GM18909 (cell line): ENCODE measurements around the gene PALM3.
A peak's percentile ranks its signal among the peaks of the same experiment; 100 is the strongest.

Experiments
- ATAC-seq: cut with Tn5 transposase; IDR thresholded peaks from one replicate; pipeline ENCODE4 v1.9.1; 2021; ENCODE audit warnings: mild to moderate bottlenecking; ENCODE audit not compliant: unreplicated experiment, poor library complexity

PALM3 gene

DNA sequence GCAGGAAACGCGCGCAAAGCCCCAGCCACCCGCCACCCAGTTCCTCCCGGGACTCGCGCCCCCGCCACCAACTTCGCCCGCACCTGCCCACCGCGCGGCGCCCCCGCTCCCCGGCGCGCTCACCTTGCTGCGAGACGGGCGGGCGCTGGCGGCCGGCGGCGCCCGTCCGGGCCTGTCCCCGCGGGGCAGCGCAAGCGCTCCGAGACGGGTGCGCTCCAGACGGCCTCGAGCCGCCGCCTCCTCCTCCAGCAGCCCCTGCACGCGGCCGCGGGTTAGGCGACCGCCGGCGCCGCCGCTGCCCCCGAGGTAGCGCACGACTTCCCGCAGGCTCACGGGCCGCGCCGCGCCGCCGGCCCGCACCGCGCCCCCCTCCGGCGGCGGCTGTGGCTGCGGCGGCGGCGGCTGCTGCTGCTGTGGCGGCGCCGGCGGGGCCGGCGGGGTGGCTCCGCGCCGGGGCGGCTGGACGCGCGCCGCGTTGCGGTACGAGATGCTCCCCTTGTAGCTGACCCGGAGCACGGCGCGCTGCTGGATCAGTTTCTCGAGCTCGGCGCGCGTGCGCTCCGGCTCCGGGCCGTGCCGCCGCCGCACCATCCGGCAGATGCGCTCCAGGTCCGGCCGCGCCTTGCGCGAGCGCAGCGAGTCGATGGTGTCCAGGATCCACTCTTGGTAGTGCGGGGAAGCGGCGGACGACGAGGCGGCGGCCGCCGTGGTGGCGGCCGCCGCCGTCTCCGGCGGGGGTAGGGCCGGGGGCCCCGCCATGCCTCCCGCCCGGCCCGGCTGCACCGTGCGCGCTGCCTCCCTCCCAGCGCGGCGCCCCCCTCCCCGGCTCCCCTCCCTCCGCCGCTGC, 28.0 kb upstream of the PALM3 start:
- peak; percentile 26 for ATAC-seq

DNA sequence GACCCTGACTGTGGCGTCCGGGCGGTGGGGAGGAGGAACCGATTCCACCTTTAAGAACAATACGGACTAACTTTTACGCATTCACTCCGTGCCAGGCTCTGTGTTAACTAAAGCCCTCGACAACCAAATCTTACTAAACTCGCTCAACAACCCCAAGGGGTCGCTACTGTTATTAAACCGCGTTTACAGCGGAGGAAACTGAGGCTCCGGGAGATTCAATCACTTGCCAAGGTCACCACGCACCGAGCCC, 27.5 kb upstream of the PALM3 start:
- ATAC-seq = no peak

- no peak for ATAC-seq
Observed at GRCh38 chr19:14088634-14089411, 26.9 kb upstream of the PALM3 start.

- ATAC-seq = no peak
Observed at GRCh38 chr19:14086098-14086497, 24.2 kb upstream of the PALM3 start.

- no peak for ATAC-seq
Observed at GRCh38 chr19:14085309-14085995, 23.6 kb upstream of the PALM3 start, which contains the start of gene C19orf67. TSS of gene C19orf67 (minus strand) at chr19:14085783. CDS start at chr19:14085627, 156 bp downstream.

DNA sequence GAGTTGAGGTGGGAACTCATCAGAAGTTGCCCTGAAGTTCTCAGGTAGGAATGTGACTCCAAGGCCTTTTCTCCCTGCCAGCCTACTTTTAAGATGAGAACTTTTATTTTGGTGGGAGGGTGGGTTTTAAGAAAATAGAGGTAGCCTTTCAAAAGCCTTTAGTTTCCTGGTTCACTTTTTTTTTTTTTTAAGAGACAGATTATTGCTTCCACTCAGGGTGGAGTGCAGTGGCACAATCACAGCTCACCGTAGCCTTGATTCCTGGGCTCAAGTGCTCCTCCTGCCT, 20.7 kb upstream of the PALM3 start:
- ATAC-seq = no peak

DNA sequence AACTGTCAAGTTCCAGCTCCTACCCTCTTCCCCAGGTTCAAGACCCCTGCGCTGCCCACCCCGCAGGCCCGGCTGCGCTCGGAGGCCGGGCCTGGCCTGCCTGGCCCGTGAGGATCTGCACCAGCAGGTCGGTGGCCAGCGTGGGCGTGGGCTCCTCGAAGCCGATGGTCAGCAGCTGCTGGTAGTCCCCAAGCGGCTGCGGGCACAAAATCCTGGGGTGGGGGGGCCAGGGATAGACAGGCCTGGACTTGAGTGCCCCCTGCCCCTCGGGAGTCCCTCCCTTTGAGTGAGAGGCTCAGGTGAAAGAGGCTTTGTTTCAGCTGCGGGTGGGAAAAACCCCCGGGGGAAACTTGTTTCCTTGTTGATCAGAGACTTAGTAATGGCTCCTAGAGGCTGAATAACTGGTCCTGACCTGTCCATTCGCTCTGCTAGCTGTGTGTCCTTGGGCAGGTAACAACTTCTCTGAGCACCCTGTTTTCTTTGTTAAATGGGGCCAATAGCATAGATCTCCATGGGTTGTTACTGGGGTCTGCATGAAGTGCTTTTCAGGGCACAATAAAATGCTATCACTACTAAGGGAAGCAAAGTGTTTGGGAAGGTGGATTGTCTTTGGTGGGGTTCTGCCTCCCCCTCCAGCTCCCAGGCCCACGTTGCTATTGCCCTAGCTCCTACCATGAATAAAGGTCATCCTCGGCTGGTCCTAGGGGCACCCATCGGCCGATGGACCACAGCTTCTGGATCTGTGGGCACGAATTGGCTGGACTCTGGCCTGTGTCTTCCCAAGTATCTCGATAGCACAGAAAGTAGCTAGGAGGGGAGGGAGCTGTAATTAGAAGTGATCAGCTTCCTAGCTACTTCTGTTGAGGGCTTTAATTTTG, 20.2 kb upstream of the PALM3 start:
- ATAC-seq = no peak

DNA sequence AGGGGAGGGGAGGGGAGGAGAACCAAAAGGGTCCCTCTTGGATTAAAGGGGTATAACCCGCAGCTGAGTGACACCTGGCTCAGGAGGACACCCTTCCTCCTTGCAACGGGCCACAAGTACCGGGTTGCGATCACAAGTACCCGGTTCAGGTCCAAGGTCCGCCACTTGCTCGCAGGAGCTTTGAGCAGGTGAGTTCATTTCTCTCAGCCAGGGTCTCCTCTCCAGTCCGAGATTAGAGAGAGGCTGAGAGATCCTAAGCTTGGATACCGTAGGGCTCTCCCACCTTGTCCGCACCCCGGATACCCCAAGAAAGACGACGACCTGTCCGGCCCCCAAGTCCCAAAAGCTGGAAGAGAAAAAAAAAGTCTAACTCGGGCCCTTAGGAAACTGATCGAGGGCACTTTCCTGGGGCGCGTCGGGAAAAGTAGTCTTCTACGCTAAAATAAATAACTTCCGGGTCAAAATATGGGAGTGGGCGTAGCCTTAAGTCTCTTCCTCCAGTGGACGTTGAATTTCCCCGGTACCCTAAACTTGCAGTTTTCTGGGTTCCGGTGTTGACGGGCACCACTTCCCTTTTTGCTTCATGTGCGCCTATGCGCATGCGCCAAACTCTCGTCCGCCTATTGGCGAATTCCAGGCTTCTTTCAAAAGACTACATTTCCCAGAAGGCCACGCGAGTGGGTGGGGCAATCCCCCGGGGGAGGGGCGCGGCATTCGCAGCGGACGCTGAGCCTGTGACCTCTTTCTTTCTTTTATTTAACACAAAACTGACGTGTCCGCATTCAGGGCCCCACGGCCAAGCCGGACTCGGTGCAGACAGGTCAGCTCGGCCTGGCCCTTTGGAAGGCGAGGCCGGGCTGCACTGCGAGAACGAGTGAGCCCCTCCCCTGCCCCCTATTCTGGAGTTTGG, 19.3 kb upstream of the PALM3 start:
- ATAC-seq = peak; percentile 84

- ATAC-seq = no peak
Observed at GRCh38 chr19:14078411-14078810, 16.5 kb upstream of the PALM3 start.

DNA sequence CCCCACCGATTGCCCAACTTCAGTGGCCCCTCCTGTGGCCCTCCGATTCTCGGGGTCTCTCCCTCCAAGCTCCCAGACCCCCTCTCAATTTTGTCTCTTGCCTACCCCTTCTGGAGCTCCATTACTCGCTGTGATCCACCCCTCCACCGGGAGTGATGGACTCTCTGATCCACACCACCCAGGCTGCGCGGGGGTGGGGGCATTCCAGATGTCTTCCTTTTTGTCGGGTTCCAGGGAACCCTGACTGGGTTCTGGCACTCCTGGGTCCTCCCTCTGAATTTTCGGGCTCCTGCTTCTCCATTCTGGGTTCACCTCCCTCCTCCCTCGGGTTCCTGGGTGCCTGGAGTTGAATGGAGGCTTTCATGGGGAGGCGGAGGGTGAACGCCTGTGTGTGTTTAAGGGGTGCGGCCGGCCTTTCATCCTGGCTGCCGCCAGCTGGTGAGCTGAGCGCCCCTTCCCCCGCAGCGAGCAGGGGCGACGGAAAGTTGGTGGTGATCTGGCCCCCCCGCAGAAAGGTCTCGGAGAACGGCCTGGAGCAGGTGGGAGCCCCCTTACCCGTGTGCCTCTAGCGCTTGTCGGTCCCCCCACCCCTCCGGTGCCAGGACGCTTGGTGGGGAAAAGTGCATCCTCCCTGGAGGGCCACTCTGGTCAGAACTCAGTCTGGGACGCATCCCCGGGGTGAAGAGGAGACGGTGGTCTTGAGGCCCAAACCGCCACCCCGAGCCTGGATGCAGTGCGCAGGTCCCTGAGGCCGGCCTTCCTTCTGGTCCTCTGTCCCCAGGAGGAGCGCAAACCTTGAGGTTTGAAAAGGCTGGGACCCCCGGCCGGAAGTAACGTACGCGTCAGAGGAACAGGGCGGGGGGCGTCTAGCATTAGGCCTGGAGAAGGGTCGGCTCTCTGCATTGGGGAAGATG, 12.3 kb upstream of the PALM3 start:
- peak; percentile 3 for ATAC-seq

GRCh38 chr19:14073261-14073924, 11.5 kb upstream of the PALM3 start:
- ATAC-seq = peak; percentile 67

- peak; percentile 34 for ATAC-seq
Observed at GRCh38 chr19:14072535-14073260, 10.8 kb upstream of the PALM3 start, which contains the start of gene MISP3. TSS of gene MISP3 (plus strand) at chr19:14072786. CDS start at chr19:14073310, 524 bp downstream.

DNA sequence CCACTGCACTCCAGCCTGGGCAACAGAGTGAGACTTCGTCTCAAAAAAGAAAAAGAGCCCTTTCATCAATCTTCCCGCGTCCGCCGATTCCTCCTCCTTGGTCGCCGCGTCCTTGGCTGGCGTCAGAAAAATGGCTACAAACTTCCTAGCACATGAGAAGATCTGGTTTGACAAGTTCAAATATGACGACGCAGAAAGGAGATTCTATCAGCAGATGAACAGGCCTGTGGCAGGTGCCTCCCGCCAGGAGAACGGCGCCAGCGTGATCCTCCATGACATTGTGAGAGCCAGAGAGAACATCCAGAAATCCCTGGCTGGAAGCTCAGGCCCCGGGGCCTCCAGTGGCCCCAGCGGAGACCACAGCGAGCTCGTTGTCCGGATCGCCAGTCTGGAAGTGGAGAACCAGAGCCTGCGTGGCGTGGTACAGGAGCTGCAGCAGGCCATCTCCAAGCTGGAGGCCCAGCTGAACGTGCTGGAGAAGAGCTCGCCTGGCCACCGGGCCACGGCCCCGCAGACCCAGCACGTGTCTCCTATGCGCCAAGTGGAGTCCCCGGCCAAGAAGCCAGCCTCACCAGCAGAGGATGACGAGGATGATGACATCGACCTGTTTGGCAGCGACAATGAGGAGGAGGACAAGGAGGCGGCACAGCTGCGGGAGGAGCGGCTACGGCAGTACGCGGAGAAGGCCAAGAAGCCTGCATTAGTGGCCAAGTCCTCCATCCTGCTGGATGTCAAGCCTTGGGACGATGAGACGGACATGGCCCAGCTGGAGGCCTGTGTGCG, 8.6 kb upstream of the PALM3 start:
- no peak for ATAC-seq

DNA sequence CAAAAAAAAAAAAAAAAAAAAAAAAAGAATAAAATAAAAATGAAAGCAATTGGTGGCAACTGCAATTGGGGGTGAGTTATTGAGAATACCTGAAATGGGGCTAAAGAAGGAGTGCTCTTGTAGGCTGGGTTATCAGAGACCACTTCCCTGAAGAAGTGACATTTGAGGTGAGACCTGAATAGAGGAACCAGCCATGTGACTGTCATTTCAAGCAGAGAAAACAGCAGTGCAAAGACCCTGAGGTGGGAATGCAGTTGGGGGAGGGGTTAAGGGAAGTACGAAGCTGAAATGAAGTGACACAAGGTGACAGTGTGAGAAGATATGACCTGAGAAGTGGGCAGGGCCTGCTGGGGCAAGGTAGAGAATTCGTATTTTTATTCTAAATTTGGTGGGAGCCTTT, 4.3 kb upstream of the PALM3 start:
- no peak for ATAC-seq

DNA sequence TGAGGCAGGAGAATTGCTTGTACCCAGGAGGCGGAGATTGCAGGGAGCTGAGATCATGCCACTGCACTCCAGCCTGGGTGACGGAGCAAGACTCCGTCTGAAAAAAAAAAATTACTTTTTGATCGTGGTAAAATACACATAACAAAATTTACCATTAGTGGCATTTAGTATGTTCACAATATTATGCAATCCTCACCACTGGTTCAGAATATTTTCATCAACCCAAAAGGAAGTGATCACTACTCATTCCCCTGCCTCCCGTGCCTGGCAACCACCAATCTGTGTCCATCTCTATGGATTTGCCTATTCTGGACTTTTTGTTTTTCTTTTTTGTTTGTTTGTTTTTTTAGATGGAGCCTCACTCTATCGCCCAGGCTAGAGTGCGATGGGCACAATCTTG, 1.2 kb upstream of the PALM3 start:
- ATAC-seq = no peak

GRCh38 chr19:14062558-14062855, 631 bp upstream of the PALM3 start:
- no peak for ATAC-seq
